HepG2 (cell line): ENCODE results near the gene METTL4. TPM values are rescaled to one million over a fixed set of nuclear protein-coding genes. Genes with fewer than 3 reads are reported as not detected.

ENCODE experiments used
- ARID2 ChIP-seq: sonication (generic); formaldehyde crosslinking; IDR thresholded peaks from 2 replicates; pipeline ENCODE4 v1.8.1; 2022; ENCODE audit warnings: mild to moderate bottlenecking, missing genetic modification reagents, borderline replicate concordance
- GLI4 ChIP-seq: sonication (generic); formaldehyde crosslinking; IDR thresholded peaks from 2 replicates; pipeline ENCODE4 v1.5.1; 2020; ENCODE audit warnings: missing genetic modification reagents, mild to moderate bottlenecking, moderate library complexity, borderline replicate concordance
- GLMP ChIP-seq: sonication (generic); formaldehyde crosslinking; IDR thresholded peaks from 2 replicates; pipeline ENCODE4 v1.9.0; 2021; ENCODE audit warnings: missing genetic modification reagents, mild to moderate bottlenecking, borderline replicate concordance
- IRX3 ChIP-seq: sonication (generic); formaldehyde crosslinking; IDR thresholded peaks from 2 replicates; pipeline ENCODE4 v1.8.1; 2023; ENCODE audit warnings: mild to moderate bottlenecking, low read depth, missing genetic modification reagents, borderline replicate concordance
- MYC ChIP-seq: sonication (generic); formaldehyde crosslinking; IDR thresholded peaks from 2 replicates; pipeline ENCODE4 v1.9.0; 2021; ENCODE audit warnings: missing genetic modification reagents, borderline replicate concordance
- SYNCRIP ChIP-seq: fragments of 200-400 bp; formaldehyde crosslinking; IDR thresholded peaks from 2 replicates; pipeline ENCODE4 v1.6.1; 2018; ENCODE audit warnings: mild to moderate bottlenecking, low read depth, low read length; ENCODE audit not compliant: insufficient read depth
- TGIF2 ChIP-seq: IDR thresholded peaks from 2 replicates; pipeline ENCODE4 v1.6.1; 2016; ENCODE audit warnings: control low read depth, missing compliant biosample characterization
- ZBTB37 ChIP-seq: sonication (generic); formaldehyde crosslinking; IDR thresholded peaks from 2 replicates; pipeline ENCODE4 v1.4.0; 2020; ENCODE audit warnings: mild to moderate bottlenecking, missing genetic modification reagents
- ZBTB43 ChIP-seq: sonication (generic); formaldehyde crosslinking; conservative IDR thresholded peaks from 2 replicates; pipeline ENCODE4 v1.4.0; 2020; ENCODE audit warnings: missing genetic modification reagents
- ZBTB46 ChIP-seq: sonication (generic); formaldehyde crosslinking; IDR thresholded peaks from 2 replicates; pipeline ENCODE4 v1.4.0; 2020; ENCODE audit warnings: mild to moderate bottlenecking, missing genetic modification reagents, borderline replicate concordance
- polyA plus RNA-seq, 8 experiments: library from polyadenylated mRNA; depleted of rRNA in 3 of 8; stranded (reverse) in 7 of 8; unstranded in 1 of 8; fragments of >200 nt; fragmentation: Illumina TruSeq in 4 of 8; extraction: Trizol in 4 of 8; gene quantifications; 2 replicates each; pipeline versions ENCODE4 v1.2.1 to v1.2.3, GENCODE V29; 2011 to 2016; ENCODE audit warnings: low read depth in 4 of 8, missing spikeins in 1 of 8, mixed read lengths in 1 of 8; ENCODE audit not compliant: insufficient read depth in 1 of 8
- total RNA-seq, 5 experiments: library from RNA; depleted of rRNA; stranded (reverse); fragments of >200 nt; fragmentation: Illumina TruSeq; extraction: Trizol; gene quantifications; 2 replicates each; pipeline ENCODE4 v1.2.3, GENCODE V29; 2016; ENCODE audit warnings: low read depth in 1 of 5
- TF ChIP-seq, protein P1 (sequence below): sonication (generic); formaldehyde crosslinking; IDR thresholded peaks from 2 replicates; pipeline ENCODE4 v1.4.0; 2020; ENCODE audit warnings: missing genetic modification reagents, borderline replicate concordance
- TF ChIP-seq, protein P2 (sequence below): IDR thresholded peaks from 2 replicates; pipeline ENCODE4 v1.6.1; 2016; ENCODE audit warnings: control low read depth
- TF ChIP-seq, protein P3 (sequence below): sonication (generic); formaldehyde crosslinking; IDR thresholded peaks from 2 replicates; pipeline ENCODE4 v1.8.1; 2022; ENCODE audit warnings: mild to moderate bottlenecking, missing genetic modification reagents

Gene METTL4
- total and polyA plus RNA-seq, 2 of the 13 experiments (the other 11 are each of a cell fraction or from before 2014, with no cell fraction given): 6.8 to 8.1 TPM

GRCh38 chr18:2571200-2572170, at the start of gene METTL4, which contains the start of gene NDC80 (continued):
- TF ChIP-seq GLMP (CRISPR knock-in tag) (no peak), GLI4 (CRISPR knock-in tag) (no peak), SYNCRIP (no peak), MYC (CRISPR knock-in tag) (peak; percentile 89), ARID2 (peak; percentile 95), TGIF2 (CRISPR knock-in tag) (peak; percentile 63; the same call in 1 of the 2 replicates), ZBTB43 (CRISPR knock-in tag) (0 out of 2 replicates have a peak, but pooled peaks have one; percentile 18), ZBTB37 (CRISPR knock-in tag) (no peak), ZBTB46 (no peak), IRX3 (CRISPR knock-in tag) (peak; percentile 98)
- TF ChIP-seq, protein P1, sequence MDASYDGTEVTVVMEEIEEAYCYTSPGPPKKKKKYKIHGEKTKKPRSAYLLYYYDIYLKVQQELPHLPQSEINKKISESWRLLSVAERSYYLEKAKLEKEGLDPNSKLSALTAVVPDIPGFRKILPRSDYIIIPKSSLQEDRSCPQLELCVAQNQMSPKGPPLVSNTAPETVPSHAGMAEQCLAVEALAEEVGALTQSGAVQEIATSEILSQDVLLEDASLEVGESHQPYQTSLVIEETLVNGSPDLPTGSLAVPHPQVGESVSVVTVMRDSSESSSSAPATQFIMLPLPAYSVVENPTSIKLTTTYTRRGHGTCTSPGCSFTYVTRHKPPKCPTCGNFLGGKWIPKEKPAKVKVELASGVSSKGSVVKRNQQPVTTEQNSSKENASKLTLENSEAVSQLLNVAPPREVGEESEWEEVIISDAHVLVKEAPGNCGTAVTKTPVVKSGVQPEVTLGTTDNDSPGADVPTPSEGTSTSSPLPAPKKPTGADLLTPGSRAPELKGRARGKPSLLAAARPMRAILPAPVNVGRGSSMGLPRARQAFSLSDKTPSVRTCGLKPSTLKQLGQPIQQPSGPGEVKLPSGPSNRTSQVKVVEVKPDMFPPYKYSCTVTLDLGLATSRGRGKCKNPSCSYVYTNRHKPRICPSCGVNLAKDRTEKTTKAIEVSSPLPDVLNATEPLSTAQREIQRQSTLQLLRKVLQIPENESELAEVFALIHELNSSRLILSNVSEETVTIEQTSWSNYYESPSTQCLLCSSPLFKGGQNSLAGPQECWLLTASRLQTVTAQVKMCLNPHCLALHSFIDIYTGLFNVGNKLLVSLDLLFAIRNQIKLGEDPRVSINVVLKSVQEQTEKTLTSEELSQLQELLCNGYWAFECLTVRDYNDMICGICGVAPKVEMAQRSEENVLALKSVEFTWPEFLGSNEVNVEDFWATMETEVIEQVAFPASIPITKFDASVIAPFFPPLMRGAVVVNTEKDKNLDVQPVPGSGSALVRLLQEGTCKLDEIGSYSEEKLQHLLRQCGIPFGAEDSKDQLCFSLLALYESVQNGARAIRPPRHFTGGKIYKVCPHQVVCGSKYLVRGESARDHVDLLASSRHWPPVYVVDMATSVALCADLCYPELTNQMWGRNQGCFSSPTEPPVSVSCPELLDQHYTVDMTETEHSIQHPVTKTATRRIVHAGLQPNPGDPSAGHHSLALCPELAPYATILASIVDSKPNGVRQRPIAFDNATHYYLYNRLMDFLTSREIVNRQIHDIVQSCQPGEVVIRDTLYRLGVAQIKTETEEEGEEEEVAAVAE (CRISPR knock-in tag): peak; percentile 78; the same call in 1 of the 2 replicates
- TF ChIP-seq, protein P2, sequence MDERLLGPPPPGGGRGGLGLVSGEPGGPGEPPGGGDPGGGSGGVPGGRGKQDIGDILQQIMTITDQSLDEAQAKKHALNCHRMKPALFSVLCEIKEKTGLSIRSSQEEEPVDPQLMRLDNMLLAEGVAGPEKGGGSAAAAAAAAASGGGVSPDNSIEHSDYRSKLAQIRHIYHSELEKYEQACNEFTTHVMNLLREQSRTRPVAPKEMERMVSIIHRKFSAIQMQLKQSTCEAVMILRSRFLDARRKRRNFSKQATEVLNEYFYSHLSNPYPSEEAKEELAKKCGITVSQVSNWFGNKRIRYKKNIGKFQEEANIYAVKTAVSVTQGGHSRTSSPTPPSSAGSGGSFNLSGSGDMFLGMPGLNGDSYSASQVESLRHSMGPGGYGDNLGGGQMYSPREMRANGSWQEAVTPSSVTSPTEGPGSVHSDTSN (CRISPR knock-in tag): no peak
- TF ChIP-seq, protein P3, sequence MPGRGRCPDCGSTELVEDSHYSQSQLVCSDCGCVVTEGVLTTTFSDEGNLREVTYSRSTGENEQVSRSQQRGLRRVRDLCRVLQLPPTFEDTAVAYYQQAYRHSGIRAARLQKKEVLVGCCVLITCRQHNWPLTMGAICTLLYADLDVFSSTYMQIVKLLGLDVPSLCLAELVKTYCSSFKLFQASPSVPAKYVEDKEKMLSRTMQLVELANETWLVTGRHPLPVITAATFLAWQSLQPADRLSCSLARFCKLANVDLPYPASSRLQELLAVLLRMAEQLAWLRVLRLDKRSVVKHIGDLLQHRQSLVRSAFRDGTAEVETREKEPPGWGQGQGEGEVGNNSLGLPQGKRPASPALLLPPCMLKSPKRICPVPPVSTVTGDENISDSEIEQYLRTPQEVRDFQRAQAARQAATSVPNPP (CRISPR knock-in tag): peak; percentile 88
